Transverse colon (tissue), 4 donors: ENCODE data around the gene ROS1. TPM values are rescaled to one million over a fixed set of nuclear protein-coding genes. Genes with fewer than 3 reads are reported as not detected.
A peak's percentile ranks its signal among the peaks of the same experiment; 100 is the strongest.

Source experiments
- DNase-seq: peaks from one replicate; pipeline ENCODE4 v3.0.0-alpha.2; 2019
- H3K27ac ChIP-seq, 4 donors: fragments of 200-600 bp; sonication (generic); 2 replicates each; pipeline ENCODE4 v1.5.1; 2016 to 2018; ENCODE audit warnings: inconsistent platforms in 4 of 4
- H3K27me3 ChIP-seq: fragments of 200-600 bp; sonication (generic); 2 replicates; pipeline ENCODE4 v1.5.1; 2017; ENCODE audit warnings: inconsistent platforms
- H3K36me3 ChIP-seq, 4 donors: fragments of 200-600 bp; sonication (generic); 2 replicates each; pipeline ENCODE4 v1.5.1; 2017 to 2019; ENCODE audit warnings: inconsistent platforms in 4 of 4
- H3K4me1 ChIP-seq, 4 donors: fragments of 200-600 bp; sonication (generic); 2 replicates each; pipeline ENCODE4 v1.5.1; 2017 to 2020; ENCODE audit warnings: inconsistent platforms in 4 of 4
- H3K4me3 ChIP-seq, 4 donors: fragments of 200-600 bp; sonication (generic); 1 replicate in 1 of 4; 2 replicates in 3 of 4; pipeline versions ENCODE4 v1.5.1 to v1.6.1; 2017 to 2019; ENCODE audit warnings: inconsistent platforms in 4 of 4
- H3K9me3 ChIP-seq, 2 donors: fragments of 200-600 bp; sonication (generic); 2 replicates each; pipeline ENCODE4 v1.5.1; 2017 to 2019; ENCODE audit warnings: inconsistent platforms in 2 of 2
- CTCF ChIP-seq, 5 experiments: fragments of 200-600 bp in 3 of 5; fragments of 450-650 bp in 2 of 5; sonication (generic) in 3 of 5; IDR thresholded peaks; 1 replicate in 2 of 5; 2 replicates in 3 of 5; pipeline ENCODE4 v1.5.1; 2016 to 2017; ENCODE audit warnings: antibody characterized with exemption in 5 of 5, inconsistent platforms in 3 of 5, mild to moderate bottlenecking in 2 of 5, moderate library complexity in 1 of 5
- EP300 ChIP-seq: sonication (generic); formaldehyde crosslinking; IDR thresholded peaks from one replicate; pipeline ENCODE4 v1.6.1; 2017; ENCODE audit warnings: antibody characterized with exemption, low read depth
- POLR2A ChIP-seq: fragments of 450-650 bp; IDR thresholded peaks from one replicate; pipeline ENCODE4 v1.6.1; 2016; ENCODE audit warnings: antibody characterized with exemption, mild to moderate bottlenecking, moderate library complexity
- POLR2AphosphoS5 ChIP-seq, 3 donors: sonication (generic); formaldehyde crosslinking; IDR thresholded peaks; one replicate each; pipeline ENCODE4 v1.6.1; 2016; ENCODE audit warnings: antibody characterized with exemption in 3 of 3
- WGBS, 2 donors: methylation state at CpG; one replicate each; pipeline ENCODE4 v1.1.5; 2018; ENCODE audit warnings: low coverage in 1 of 2; 5-methylcytosine and 5-hydroxymethylcytosine counted together
- in situ Hi-C, 4 donors: fragments of 200-750 bp; cut with MboI; loops; one replicate each; pipeline versions ENCODE4 v1.15.0 to v1.15.1; 2017; ENCODE audit warnings: low sequenced_read_pairs in 3 of 4, low pct_ligation_motif_present in 1 of 4, low pct_unique_long_range_greater_than_20kb in 1 of 4
- intact Hi-C: fragments of 100-400 bp; cut with DNase I; formaldehyde crosslinking; loops from one replicate; pipeline ENCODE4 v1.15.1; 2023; ENCODE audit warnings: low total_unique reads
- total RNA-seq, 4 donors: library from RNA; depleted of rRNA; stranded (reverse); fragments of >200 nt; gene quantifications; one replicate each; pipeline ENCODE4 v1.1.0, GENCODE V29; 2016

ROS1 gene
- total RNA-seq, 4 donors from 2014 or later: 0.80 to 4.1 (median 2.5) TPM; not detected in 1

- Histone ChIP-seq H3K9me3 (no peaks in the 10 kb centered on the region), H3K4me3 (no peak overlapping the region), H3K27me3 (peaks cover 30% of the 10 kb centered on the region), H3K4me1 (peaks cover 0 to 34% (median 6%) of the 10 kb centered on the region in 4 donors), H3K27ac (no peak overlapping the region), H3K36me3 (no peaks in the 10 kb centered on the region)
- intact Hi-C loops (loop anchor here (1.0 to 5.0 kb wide), 2 partner anchors 7 to 108 kb away; no protein-coding TSS in a partner anchor), in situ Hi-C loops (loop anchor here in 3 of 4 donors (5.0 to 10.0 kb wide), 2 partner anchors 103 to 105 kb away; no protein-coding TSS in a partner anchor)
- 27 to 34% methylated on average over 7 to 10 of the region's 10 CpGs for WGBS, 2 donors
- DNase-seq: peak; percentile 58
- peak; percentile 64 to 83 (median 72) for TF ChIP-seq CTCF (IDR thresholded peaks at IDR 0.05)
- TF ChIP-seq POLR2A: no peak
Observed at GRCh38 chr6:117449549-117450439, 24.1 kb upstream of the ROS1 start.

GRCh38 chr6:117448732-117449485 is 23.2 kb upstream of the ROS1 start:
- WGBS, 2 donors: 27 to 30% methylated on average over 5 to 6 of the region's 6 CpGs
- no peaks in the 10 kb centered on the region for H3K36me3 ChIP-seq
- intact Hi-C loops: no loop called here
- no peak for TF ChIP-seq POLR2A
- TF ChIP-seq EP300: no peak
- TF ChIP-seq POLR2AphosphoS5 (IDR thresholded peaks at IDR 0.05): no peak
- TF ChIP-seq CTCF (IDR thresholded peaks at IDR 0.05): no peak
- H3K27me3 ChIP-seq: peaks cover 30% of the 10 kb centered on the region
- DNase-seq: no peak
- H3K27ac ChIP-seq: no peak overlapping the region
- H3K4me1 ChIP-seq: peaks cover 0 to 34% (median 6%) of the 10 kb centered on the region in 4 donors
- in situ Hi-C loops: loop anchor here in 2 of 4 donors (5.0 to 10.0 kb wide), 2 partner anchors 103 to 106 kb away; no protein-coding TSS in a partner anchor
- no peaks in the 10 kb centered on the region for H3K9me3 ChIP-seq
- H3K4me3 ChIP-seq: no peak overlapping the region

- DNase-seq: no peak
- intact Hi-C loops: no loop called here
- Histone ChIP-seq H3K27me3 (peaks cover 39% of the 10 kb centered on the region), H3K4me3 (no peak overlapping the region), H3K36me3 (no peaks in the 10 kb centered on the region), H3K9me3 (no peaks in the 10 kb centered on the region), H3K4me1 (peaks cover 0 to 34% (median 6%) of the 10 kb centered on the region in 4 donors), H3K27ac (no peak overlapping the region)
- WGBS, 2 donors: 56 to 61% methylated on average over 5 of the region's 5 CpGs
- TF ChIP-seq CTCF (IDR thresholded peaks at IDR 0.05): no peak
- no peak for TF ChIP-seq EP300
- TF ChIP-seq POLR2AphosphoS5 (IDR thresholded peaks at IDR 0.05): no peak
- TF ChIP-seq POLR2A: no peak
- in situ Hi-C loops: loop anchor here in 2 of 4 donors (5.0 to 10.0 kb wide), 2 partner anchors 104 to 107 kb away; no protein-coding TSS in a partner anchor
Observed at GRCh38 chr6:117448011-117448410, 22.3 kb upstream of the ROS1 start.

GRCh38 chr6:117446861-117447260 is 21.1 kb upstream of the ROS1 start:
- Histone ChIP-seq H3K9me3 (no peaks in the 10 kb centered on the region), H3K27me3 (peaks cover 48% of the 10 kb centered on the region), H3K4me3 (no peak overlapping the region), H3K4me1 (peaks cover 0 to 30% (median 4%) of the 10 kb centered on the region in 4 donors), H3K27ac (no peak overlapping the region), H3K36me3 (no peaks in the 10 kb centered on the region)
- no peak for DNase-seq
- in situ Hi-C loops (loop anchor here in 2 of 4 donors (5.0 to 10.0 kb wide), 2 partner anchors 105 to 108 kb away; no protein-coding TSS in a partner anchor), intact Hi-C loops (no loop called here)
- no peak for TF ChIP-seq EP300
- no peak for TF ChIP-seq POLR2A
- TF ChIP-seq CTCF (IDR thresholded peaks at IDR 0.05): no peak
- no peak for TF ChIP-seq POLR2AphosphoS5 (IDR thresholded peaks at IDR 0.05)
- 85 to 100% methylated on average over 1 to 3 of the region's 3 CpGs for WGBS, 2 donors
